Measurements from ENCODE around the gene BCAS3. TPM values are rescaled to one million over a fixed set of nuclear protein-coding genes. Genes with fewer than 3 reads are reported as not detected.
A peak's percentile ranks its signal among the peaks of the same experiment; 100 is the strongest.

The BCAS3 gene
- total RNA-seq, 2 donors from 2014 or later: 28.0 to 33.4 TPM

DNA sequence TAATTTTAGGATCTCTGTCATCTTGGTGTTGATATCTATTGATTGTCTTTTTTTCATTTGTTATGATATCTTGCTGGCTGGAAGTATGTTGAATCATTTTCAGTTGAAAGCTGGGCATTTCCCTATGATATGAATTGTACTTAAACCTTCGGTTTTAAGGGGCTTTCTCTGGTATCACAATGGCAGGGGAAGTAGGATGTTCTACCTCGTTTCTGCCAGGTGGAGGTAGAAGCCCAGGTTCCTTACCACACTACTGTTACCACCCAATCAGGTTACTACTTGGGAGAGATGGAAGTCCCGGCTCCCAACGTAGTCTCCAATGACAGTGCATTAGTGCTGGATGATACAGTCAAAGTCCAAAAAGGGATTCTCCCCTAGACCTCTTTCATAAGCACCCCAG, 440.3 kb downstream of the BCAS3 start:
- Mint-ChIP-seq H3K27ac (peak overlapping the region; percentile 48), H3K9me3 (peaks cover 3 to 6% of the 10 kb centered on the region in 2 donors), H3K4me3 (peak overlapping the region in 1 of 2 donors; percentile 43), H3K4me1 (ENCODE audit: low read depth) (peaks cover 11% of the 10 kb centered on the region), H3K27me3 (ENCODE audit: low read depth) (no peaks in the 10 kb centered on the region), H3K36me3 (ENCODE audit: insufficient read depth in 2 of 2) (peaks cover 6 to 7% of the 10 kb centered on the region in 2 donors)
- ATAC-seq (replicated peaks in 1 of 2) (peak; percentile 47 to 78), DNase-seq (no peak)

DNA sequence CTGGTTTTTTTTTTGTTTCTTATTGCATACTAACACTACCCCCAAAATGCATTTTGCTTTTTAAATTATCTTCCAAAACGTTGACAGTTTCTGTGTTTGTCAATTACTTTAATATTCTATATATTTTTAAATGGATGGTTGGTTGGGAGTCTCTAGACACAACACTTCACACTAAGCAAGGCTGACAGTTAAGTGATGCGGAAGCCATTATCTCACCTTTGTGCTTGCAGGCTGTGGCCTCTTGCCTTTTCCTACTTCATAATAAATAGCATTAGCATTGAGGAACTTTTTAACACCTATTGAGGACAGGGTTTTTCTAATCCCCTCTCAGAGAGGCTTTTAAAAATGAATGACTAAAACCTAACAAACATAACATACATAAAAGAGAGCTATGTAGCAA, 441.2 kb downstream of the BCAS3 start:
- peaks cover 3 to 6% of the 10 kb centered on the region in 2 donors for H3K9me3 Mint-ChIP-seq
- DNase-seq: no peak
- H3K36me3 Mint-ChIP-seq (ENCODE audit: insufficient read depth in 2 of 2): peaks cover 6 to 8% of the 10 kb centered on the region in 2 donors
- H3K27ac Mint-ChIP-seq: no peak overlapping the region
- peaks cover 11% of the 10 kb centered on the region for H3K4me1 Mint-ChIP-seq (ENCODE audit: low read depth)
- ATAC-seq (replicated peaks in 1 of 2): no peak
- no peak overlapping the region for H3K4me3 Mint-ChIP-seq
- H3K27me3 Mint-ChIP-seq (ENCODE audit: low read depth): no peaks in the 10 kb centered on the region

DNA sequence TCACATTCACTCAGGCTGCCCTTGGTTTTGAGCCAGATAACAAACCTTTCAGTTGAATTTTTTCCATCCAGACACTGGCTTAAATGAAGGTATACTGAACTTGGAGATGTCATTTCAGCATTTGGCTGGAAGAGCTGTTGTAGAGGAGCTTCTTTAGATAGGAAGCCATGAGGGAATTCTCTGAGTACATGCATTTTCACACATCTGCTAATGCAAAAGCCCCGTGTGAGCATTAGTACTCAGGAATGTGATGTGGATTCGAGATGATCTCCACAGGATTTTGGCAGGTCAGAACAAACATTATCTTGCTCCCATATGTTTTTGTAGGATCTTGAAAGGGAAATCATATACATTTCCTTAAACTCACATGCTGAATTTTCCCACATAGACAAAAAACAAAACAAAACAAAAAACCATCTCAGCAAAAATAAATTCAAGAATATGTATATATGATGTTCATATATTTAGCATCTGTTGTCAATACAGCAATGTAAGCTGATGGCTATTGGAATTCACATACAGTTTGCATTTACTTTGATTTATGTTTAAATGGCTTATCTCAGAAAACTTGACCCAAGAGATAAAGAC, 444.8 kb downstream of the BCAS3 start:
- Mint-ChIP-seq H3K4me1 (ENCODE audit: low read depth) (peaks cover 15% of the 10 kb centered on the region), H3K36me3 (ENCODE audit: insufficient read depth in 2 of 2) (peaks cover 0 to 5% of the 10 kb centered on the region in 2 donors), H3K27me3 (ENCODE audit: low read depth) (no peaks in the 10 kb centered on the region), H3K9me3 (no peaks in the 10 kb centered on the region), H3K27ac (no peak overlapping the region), H3K4me3 (no peak overlapping the region)
- ATAC-seq (replicated peaks in 1 of 2) (no peak), DNase-seq (no peak)

DNA sequence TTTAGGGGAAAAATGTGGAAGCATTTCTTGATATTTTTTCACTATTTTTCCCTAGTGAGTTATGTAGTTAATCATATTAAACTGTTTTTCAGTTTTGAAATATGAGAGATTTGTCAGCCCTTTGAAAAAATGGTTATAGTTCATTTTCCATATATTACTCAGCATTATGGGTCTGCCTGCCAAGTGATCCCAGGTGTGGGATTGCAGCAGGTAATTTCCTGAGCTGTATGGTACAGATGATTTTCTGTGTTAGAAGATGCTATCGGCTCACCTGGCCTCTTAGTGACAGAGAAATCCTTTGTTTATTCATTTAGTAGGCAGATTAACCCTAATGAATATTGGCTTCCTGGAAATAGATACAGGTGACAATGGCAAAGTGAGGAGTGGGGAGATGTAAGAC, 446.9 kb downstream of the BCAS3 start:
- Mint-ChIP-seq H3K4me1 (ENCODE audit: low read depth) (peaks cover 14% of the 10 kb centered on the region), H3K36me3 (ENCODE audit: insufficient read depth in 2 of 2) (peaks cover 1 to 2% of the 10 kb centered on the region in 2 donors)
- DNase-seq: no peak

DNA sequence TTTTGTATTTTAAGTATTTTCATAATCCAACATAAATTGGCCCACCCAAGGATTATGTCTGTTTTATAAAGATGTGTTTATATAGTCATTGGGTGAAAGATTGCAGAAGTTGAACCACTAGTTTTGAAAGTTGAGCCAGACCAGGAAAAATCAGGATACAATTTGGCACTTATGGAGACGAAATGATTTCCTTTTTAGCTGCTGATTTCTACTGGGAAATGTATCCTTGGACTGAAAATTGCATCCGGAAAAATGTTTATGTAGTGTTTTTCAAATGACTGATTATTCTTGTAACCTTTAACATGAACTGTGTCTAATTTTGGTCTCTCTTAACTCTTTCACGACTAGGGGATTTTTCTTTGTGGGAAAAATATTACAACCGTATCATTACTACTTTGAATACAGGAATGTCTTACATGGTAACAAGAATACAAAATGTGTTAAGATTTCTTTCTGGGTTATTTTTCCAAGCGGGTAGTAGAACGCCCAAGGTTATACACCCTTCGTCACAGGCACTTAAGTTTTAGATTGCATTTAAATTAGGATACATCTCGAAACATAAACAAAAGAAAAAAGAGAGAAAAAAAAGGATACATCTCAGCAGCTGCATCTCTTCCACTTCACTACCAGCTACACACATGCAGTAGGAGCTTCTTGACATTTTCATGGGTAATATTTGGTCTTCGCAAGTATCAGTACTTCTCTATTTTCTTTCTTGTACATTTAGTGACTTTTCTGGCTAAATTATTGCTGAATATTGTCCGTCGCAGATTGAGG, 449.0 kb downstream of the BCAS3 start:
- Mint-ChIP-seq H3K36me3 (ENCODE audit: insufficient read depth in 2 of 2) (peaks cover 1 to 2% of the 10 kb centered on the region in 2 donors), H3K27ac (peak overlapping the region; percentile 26), H3K4me1 (ENCODE audit: low read depth) (peaks cover 16% of the 10 kb centered on the region), H3K9me3 (no peaks in the 10 kb centered on the region), H3K27me3 (ENCODE audit: low read depth) (no peaks in the 10 kb centered on the region), H3K4me3 (no peak overlapping the region)
- ATAC-seq (replicated peaks in 1 of 2) (no peak), DNase-seq (no peak)

More for the DNA sequence above, 446.9 kb downstream of the BCAS3 start:
- Mint-ChIP-seq H3K27ac (no peak overlapping the region), H3K27me3 (ENCODE audit: low read depth) (no peaks in the 10 kb centered on the region), H3K4me3 (no peak overlapping the region), H3K9me3 (no peaks in the 10 kb centered on the region)
- no peak for ATAC-seq (replicated peaks in 1 of 2)

DNA sequence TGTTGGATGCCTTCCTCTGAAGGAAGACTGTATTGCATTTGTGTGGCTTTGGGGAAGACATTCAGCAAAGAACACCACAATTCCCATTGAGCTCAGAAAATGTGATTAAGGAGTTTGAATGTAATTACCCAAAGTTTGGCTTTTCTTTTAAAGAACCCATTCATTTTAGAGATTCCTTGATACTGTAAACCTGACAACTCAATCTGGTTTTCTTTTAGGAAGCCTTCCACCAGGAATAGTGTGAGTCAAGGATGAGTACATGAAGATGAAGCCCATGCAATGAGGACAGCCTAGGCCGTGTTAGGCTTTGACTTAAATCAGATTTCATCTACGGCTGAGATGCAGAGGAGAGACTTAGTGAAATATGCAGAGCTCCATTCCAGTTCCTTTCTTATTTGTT, 450.3 kb downstream of the BCAS3 start:
- no peak for DNase-seq
- Mint-ChIP-seq H3K4me3 (no peak overlapping the region), H3K9me3 (no peaks in the 10 kb centered on the region), H3K27ac (no peak overlapping the region), H3K27me3 (ENCODE audit: low read depth) (no peaks in the 10 kb centered on the region), H3K36me3 (ENCODE audit: insufficient read depth in 2 of 2) (peaks cover 1 to 2% of the 10 kb centered on the region in 2 donors), H3K4me1 (ENCODE audit: low read depth) (peaks cover 22% of the 10 kb centered on the region)
- no peak for ATAC-seq (replicated peaks in 1 of 2)

DNA sequence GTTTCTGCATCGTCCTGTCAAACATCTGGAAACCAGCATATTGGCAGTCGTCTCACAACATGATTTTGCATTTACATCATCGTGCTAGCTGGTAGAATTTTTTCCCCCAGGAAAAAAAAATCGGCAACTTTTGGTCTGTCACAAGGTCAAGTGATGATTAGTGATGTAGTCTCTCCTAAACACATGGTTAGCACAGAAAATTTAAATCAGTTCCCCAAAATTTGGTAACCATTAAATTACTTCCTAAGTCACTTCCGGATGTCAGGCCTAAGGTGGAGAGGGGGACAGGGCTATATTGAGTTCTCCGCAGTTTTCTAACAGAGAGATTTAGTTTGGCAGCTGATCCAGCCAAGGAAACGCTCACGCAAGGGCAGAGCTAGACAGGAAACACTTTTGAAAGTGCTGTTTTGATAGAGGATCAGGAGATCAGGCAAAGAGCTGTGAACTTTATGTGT, 451.0 kb downstream of the BCAS3 start:
- no peak for ATAC-seq (replicated peaks in 1 of 2)
- H3K27me3 Mint-ChIP-seq (ENCODE audit: low read depth): no peaks in the 10 kb centered on the region
- no peaks in the 10 kb centered on the region for H3K9me3 Mint-ChIP-seq
- peaks cover 26% of the 10 kb centered on the region for H3K4me1 Mint-ChIP-seq (ENCODE audit: low read depth)
- no peak for DNase-seq
- no peak overlapping the region for H3K4me3 Mint-ChIP-seq
- peaks cover 0 to 2% of the 10 kb centered on the region in 2 donors for H3K36me3 Mint-ChIP-seq (ENCODE audit: insufficient read depth in 2 of 2)
- no peak overlapping the region for H3K27ac Mint-ChIP-seq

DNA sequence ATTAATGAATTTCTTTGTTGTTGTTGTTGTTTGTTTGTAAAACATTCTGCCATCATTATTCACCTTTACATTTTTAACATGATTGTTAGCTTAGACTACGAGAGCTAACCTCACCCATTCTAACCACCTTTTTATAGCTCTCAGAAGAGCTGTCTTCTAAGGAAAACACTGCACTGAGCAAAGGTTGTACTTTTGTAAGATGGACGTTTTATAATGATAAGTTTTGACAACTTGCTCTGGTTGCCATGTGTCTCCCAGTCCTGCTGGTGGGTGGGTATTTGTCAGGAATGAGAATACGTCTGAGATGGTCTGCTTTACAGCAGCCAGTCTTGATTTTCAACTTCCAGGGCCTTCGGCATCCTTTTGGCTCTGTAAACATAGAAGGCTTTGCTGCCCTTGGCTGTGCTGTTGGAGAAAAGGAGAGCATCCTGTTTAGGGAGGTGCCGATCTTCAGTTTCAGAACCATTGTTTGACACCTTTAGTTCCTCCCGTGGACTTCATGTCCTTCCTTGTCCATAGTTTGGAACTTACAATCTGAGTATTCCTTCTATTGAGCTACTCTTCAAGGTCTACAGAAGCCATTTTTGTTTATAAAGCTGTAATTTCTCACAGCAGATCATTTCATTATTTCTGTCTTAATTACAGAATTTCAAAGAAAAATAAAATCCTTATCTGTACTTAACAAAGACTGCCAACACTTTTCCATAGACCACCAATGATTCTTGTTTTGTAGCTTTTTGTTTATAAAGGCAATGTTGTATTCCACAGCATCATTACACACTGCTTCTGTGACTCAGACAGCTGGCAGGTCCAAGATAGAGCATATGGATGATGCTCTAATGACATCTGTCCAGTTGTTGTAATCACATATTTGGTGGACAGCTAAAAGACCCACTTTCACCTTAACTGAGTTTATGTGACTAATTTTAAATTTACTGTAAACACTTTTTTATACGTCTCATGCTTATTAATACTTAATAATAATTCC, 451.9 kb downstream of the BCAS3 start:
- Mint-ChIP-seq H3K4me1 (ENCODE audit: low read depth) (peaks cover 32% of the 10 kb centered on the region), H3K36me3 (ENCODE audit: insufficient read depth in 2 of 2) (peaks cover 0 to 2% of the 10 kb centered on the region in 2 donors), H3K9me3 (no peaks in the 10 kb centered on the region), H3K4me3 (no peak overlapping the region), H3K27me3 (ENCODE audit: low read depth) (no peaks in the 10 kb centered on the region), H3K27ac (no peak overlapping the region)
- DNase-seq (no peak), ATAC-seq (replicated peaks in 1 of 2) (no peak)

DNA sequence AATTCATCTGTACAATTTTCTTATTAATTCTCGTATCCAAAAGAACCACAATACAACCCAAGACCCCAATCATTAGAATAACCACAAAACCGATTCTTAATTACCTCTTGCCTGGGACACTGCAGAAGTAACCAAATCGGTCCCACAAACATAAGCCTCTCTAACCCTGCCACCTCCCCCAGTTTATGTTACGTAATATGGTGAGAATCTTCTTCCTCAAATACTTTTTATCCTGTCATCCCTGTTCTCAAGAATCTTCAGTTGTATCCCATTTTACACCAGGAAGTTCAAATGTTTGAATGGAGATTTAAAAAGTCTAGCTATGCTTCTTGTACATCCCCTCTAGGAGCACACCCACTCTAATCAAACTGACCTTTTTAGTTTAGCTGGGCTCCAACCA, 452.7 kb downstream of the BCAS3 start:
- Mint-ChIP-seq H3K9me3 (no peaks in the 10 kb centered on the region), H3K27ac (no peak overlapping the region), H3K27me3 (ENCODE audit: low read depth) (no peaks in the 10 kb centered on the region), H3K36me3 (ENCODE audit: insufficient read depth in 2 of 2) (peaks cover 0 to 2% of the 10 kb centered on the region in 2 donors), H3K4me1 (ENCODE audit: low read depth) (peaks cover 30% of the 10 kb centered on the region), H3K4me3 (no peak overlapping the region)
- ATAC-seq (replicated peaks in 1 of 2) (no peak), DNase-seq (no peak)

DNA sequence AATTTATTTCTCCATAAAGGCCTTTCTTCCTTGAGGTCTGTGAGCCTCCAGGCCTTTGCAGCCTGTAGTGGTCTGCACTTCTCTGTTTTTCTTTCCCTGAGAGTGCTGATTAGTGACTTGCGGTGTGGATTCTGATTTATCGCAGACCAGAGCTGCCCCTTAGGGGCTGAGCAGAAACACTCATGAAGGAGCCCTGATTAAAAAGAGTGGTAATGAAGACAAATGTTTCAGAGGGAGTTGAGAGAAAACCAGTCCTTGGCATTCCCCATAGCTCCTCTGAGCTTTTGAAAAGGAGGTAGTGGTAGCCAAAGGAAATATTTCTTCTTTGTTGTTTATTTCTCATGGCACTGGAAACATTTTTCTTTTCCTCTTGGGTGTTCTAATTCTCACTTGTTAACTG, 453.9 kb downstream of the BCAS3 start:
- Mint-ChIP-seq H3K4me1 (ENCODE audit: low read depth) (peaks cover 34% of the 10 kb centered on the region), H3K27me3 (ENCODE audit: low read depth) (no peaks in the 10 kb centered on the region), H3K36me3 (ENCODE audit: insufficient read depth in 2 of 2) (peaks cover 0 to 2% of the 10 kb centered on the region in 2 donors), H3K9me3 (no peaks in the 10 kb centered on the region), H3K4me3 (no peak overlapping the region), H3K27ac (no peak overlapping the region)
- DNase-seq (no peak), ATAC-seq (replicated peaks in 1 of 2) (no peak)

DNA sequence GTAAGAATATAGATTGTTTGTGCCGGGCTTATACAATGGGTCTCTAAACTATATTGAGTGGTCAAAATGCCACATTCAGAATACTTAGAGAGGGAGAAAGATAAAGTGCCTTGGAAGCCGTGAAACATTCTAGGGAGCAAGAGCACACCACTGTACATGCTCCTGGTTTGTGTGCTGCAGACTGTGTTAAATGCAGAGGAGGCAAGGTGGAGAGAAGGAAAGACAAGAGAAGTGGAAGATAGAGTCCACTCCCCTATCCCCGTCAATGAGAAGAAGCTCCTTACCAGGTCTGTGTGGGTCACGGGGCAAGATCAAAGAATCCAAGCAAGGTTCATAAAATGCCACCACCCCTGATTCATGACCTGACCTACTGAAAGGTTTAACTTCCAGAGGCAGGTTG, 454.9 kb downstream of the BCAS3 start:
- H3K9me3 Mint-ChIP-seq: no peaks in the 10 kb centered on the region
- peaks cover 0 to 2% of the 10 kb centered on the region in 2 donors for H3K36me3 Mint-ChIP-seq (ENCODE audit: insufficient read depth in 2 of 2)
- ATAC-seq (replicated peaks in 1 of 2) (no peak), DNase-seq (no peak)
- H3K27ac Mint-ChIP-seq: no peak overlapping the region
- no peaks in the 10 kb centered on the region for H3K27me3 Mint-ChIP-seq (ENCODE audit: low read depth)
- no peak overlapping the region for H3K4me3 Mint-ChIP-seq
- peaks cover 34% of the 10 kb centered on the region for H3K4me1 Mint-ChIP-seq (ENCODE audit: low read depth)

DNA sequence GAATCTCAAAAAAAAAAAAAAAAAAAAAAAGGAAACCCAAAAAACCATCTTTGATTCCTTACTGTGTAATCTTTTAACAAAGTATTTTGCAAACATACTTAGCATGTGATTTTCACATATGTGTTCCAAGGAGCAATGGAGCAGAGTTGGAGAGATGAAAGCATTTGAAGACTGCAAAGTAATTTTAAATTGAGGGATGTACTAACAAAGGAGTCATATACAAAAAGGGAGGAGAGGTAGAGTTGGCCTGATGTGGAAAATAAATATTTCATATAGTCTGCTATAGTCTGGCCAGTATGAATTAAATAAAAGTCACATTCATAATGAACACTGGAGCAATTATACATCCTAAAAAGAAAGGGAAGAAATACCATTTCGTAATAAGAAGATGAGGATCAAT, 456.2 kb downstream of the BCAS3 start:
- no peak for ATAC-seq (replicated peaks in 1 of 2)
- Mint-ChIP-seq H3K9me3 (no peaks in the 10 kb centered on the region), H3K4me1 (ENCODE audit: low read depth) (peaks cover 39% of the 10 kb centered on the region), H3K4me3 (no peak overlapping the region), H3K36me3 (ENCODE audit: insufficient read depth in 2 of 2) (peaks cover 0 to under 1% of the 10 kb centered on the region in 2 donors), H3K27ac (no peak overlapping the region), H3K27me3 (ENCODE audit: low read depth) (no peaks in the 10 kb centered on the region)
- DNase-seq: no peak

Data from activated T-cell treated with anti-CD3 and anti-CD28 coated beads, Interleukin-2, amount 50 U/mL, for 72 hours (primary cell).